DMS153 treated with DMSO at 0.1 percent for 48 hours (cell line): ENCODE results near the gene ECHS1.
A peak's percentile ranks its signal among the peaks of the same experiment; 100 is the strongest.

Experiments used
- DNase-seq: peaks from one replicate; lab custom pipeline; 2025; ENCODE audit not compliant: unreplicated experiment; lab: John Stamatoyannopoulos, UW

Gene ECHS1

GRCh38 chr10:133359554-133359971, 13.6 kb downstream of the ECHS1 start:
- peak; percentile 47 for DNase-seq

- no peak for DNase-seq
These were observed 14.2 kb downstream of the ECHS1 start for GRCh38 chr10:133358925-133359310.

- no peak for DNase-seq
These were observed 14.8 kb downstream of the ECHS1 start for GRCh38 chr10:133358162-133358924.

GRCh38 chr10:133357285-133358161, 15.6 kb downstream of the ECHS1 start, which contains the start of gene FUOM:
TSS of gene FUOM (minus strand) at chr10:133358019. CDS start at chr10:133358007, 12 bp downstream.
- DNase-seq = peak; percentile 35

GRCh38 chr10:133356549-133357284, 16.4 kb downstream of the ECHS1 start:
- DNase-seq = no peak

GRCh38 chr10:133355991-133356390, 17.2 kb downstream of the ECHS1 start:
- DNase-seq = no peak

GRCh38 chr10:133355266-133355665, 17.9 kb downstream of the ECHS1 start:
- no peak for DNase-seq

- no peak for DNase-seq
These were observed 18.4 kb downstream of the ECHS1 start for GRCh38 chr10:133354672-133355240.

- no peak for DNase-seq
These were observed 19.1 kb downstream of the ECHS1 start for GRCh38 chr10:133353988-133354605.

- no peak for DNase-seq
These were observed 19.8 kb downstream of the ECHS1 start for GRCh38 chr10:133353202-133353959.

GRCh38 chr10:133351408-133352318, 21.5 kb downstream of the ECHS1 start:
- DNase-seq = no peak

- no peak for DNase-seq
These were observed 22.2 kb downstream of the ECHS1 start for GRCh38 chr10:133350950-133351329.

- no peak for DNase-seq
These were observed 22.7 kb downstream of the ECHS1 start for GRCh38 chr10:133350283-133350949.

GRCh38 chr10:133349577-133350011, 23.6 kb downstream of the ECHS1 start:
- DNase-seq = no peak

- no peak for DNase-seq
These were observed 24.0 kb downstream of the ECHS1 start for GRCh38 chr10:133349160-133349568.

- no peak for DNase-seq
These were observed 25.2 kb downstream of the ECHS1 start for GRCh38 chr10:133347710-133348517.

- DNase-seq = no peak
These were observed 26.7 kb downstream of the ECHS1 start for GRCh38 chr10:133346413-133346812.
